NT2/D1 (cell line): ENCODE results near the gene PITRM1.

ENCODE experiments used
- DNase-seq: peaks from one replicate; pipeline ENCODE4 v3.0.0-alpha.2; 2011; ENCODE audit warnings: low read depth, low spot score
- H3K27me3 ChIP-seq: 2 replicates; pipeline ENCODE4 v1.6.0; 2011; ENCODE audit warnings: mild to moderate bottlenecking; ENCODE audit not compliant: insufficient read length, insufficient read depth
- H3K36me3 ChIP-seq: 2 replicates; pipeline ENCODE4 v1.6.1; 2011; ENCODE audit warnings: mild to moderate bottlenecking, low read length, mixed read lengths; ENCODE audit not compliant: insufficient read depth, insufficient read length
- H3K4me1 ChIP-seq: 2 replicates; pipeline ENCODE4 v1.5.1; 2011; ENCODE audit not compliant: insufficient read depth, insufficient read length
- H3K4me3 ChIP-seq: 2 replicates; pipeline ENCODE4 v1.5.1; 2011; ENCODE audit warnings: low read depth; ENCODE audit not compliant: insufficient read length
- H3K9ac ChIP-seq: 2 replicates; pipeline ENCODE4 v1.6.0; 2011; ENCODE audit warnings: low read depth; ENCODE audit not compliant: insufficient read length
- H3K9me3 ChIP-seq: 2 replicates; pipeline ENCODE4 v1.5.1; 2011; ENCODE audit warnings: mild to moderate bottlenecking, low read length; ENCODE audit not compliant: insufficient read depth
- SUZ12 ChIP-seq: IDR thresholded peaks from 2 replicates; pipeline ENCODE4 v1.6.1; 2011; ENCODE audit not compliant: insufficient read length, insufficient read depth; ENCODE audit errors: extremely low read depth
- YY1 ChIP-seq: IDR thresholded peaks from 2 replicates; pipeline ENCODE4 v1.6.1; 2011; ENCODE audit not compliant: insufficient read length, insufficient read depth
- ZNF274 ChIP-seq: IDR thresholded peaks from 2 replicates; pipeline ENCODE4 v1.6.1; 2011; ENCODE audit warnings: mild to moderate bottlenecking, low read depth, low read length

PITRM1 gene

GRCh38 chr10:3215153-3215775 is 42.7 kb upstream of the PITRM1 start:
- H3K9me3 ChIP-seq, result no peaks in the 10 kb centered on the region
- H3K27me3 ChIP-seq, result no peaks in the 10 kb centered on the region
- no peaks in the 10 kb centered on the region for H3K4me1 ChIP-seq
- H3K9ac ChIP-seq, result no peak overlapping the region
- no peaks in the 10 kb centered on the region for H3K36me3 ChIP-seq
- H3K4me3 ChIP-seq, result no peak overlapping the region
- DNase-seq, result no peak
- TF ChIP-seq ZNF274 (no peak), YY1 (no peak), SUZ12 (no peak)

GRCh38 chr10:3213758-3214515 is 41.4 kb upstream of the PITRM1 start:
- no peak overlapping the region for H3K9ac ChIP-seq
- no peaks in the 10 kb centered on the region for H3K36me3 ChIP-seq
- H3K4me1 ChIP-seq, result no peaks in the 10 kb centered on the region
- no peak for TF ChIP-seq YY1
- TF ChIP-seq SUZ12, result no peak
- TF ChIP-seq ZNF274, result no peak
- H3K27me3 ChIP-seq, result no peaks in the 10 kb centered on the region
- H3K4me3 ChIP-seq, result no peak overlapping the region
- no peak for DNase-seq
- H3K9me3 ChIP-seq, result no peaks in the 10 kb centered on the region

- no peaks in the 10 kb centered on the region for H3K9me3 ChIP-seq
- H3K27me3 ChIP-seq, result no peaks in the 10 kb centered on the region
- H3K9ac ChIP-seq, result no peak overlapping the region
- DNase-seq, result no peak
- no peak overlapping the region for H3K4me3 ChIP-seq
- no peaks in the 10 kb centered on the region for H3K36me3 ChIP-seq
- H3K4me1 ChIP-seq, result no peaks in the 10 kb centered on the region
- TF ChIP-seq YY1, result no peak
- no peak for TF ChIP-seq ZNF274
- TF ChIP-seq SUZ12, result no peak
Measured at GRCh38 chr10:3213208-3213607, 40.6 kb upstream of the PITRM1 start.

- Histone ChIP-seq H3K9me3 (no peaks in the 10 kb centered on the region), H3K36me3 (no peaks in the 10 kb centered on the region), H3K27me3 (no peaks in the 10 kb centered on the region), H3K9ac (no peak overlapping the region), H3K4me3 (no peak overlapping the region), H3K4me1 (no peaks in the 10 kb centered on the region)
- TF ChIP-seq SUZ12, result no peak
- DNase-seq, result no peak
Measured at GRCh38 chr10:3210251-3210877, 37.8 kb upstream of the PITRM1 start.

GRCh38 chr10:3208481-3209406 is 36.2 kb upstream of the PITRM1 start:
- H3K9me3 ChIP-seq, result no peaks in the 10 kb centered on the region
- H3K27me3 ChIP-seq, result no peaks in the 10 kb centered on the region
- H3K9ac ChIP-seq, result no peak overlapping the region
- H3K4me3 ChIP-seq, result no peak overlapping the region
- DNase-seq, result no peak
- no peaks in the 10 kb centered on the region for H3K4me1 ChIP-seq
- H3K36me3 ChIP-seq, result no peaks in the 10 kb centered on the region
- no peak for TF ChIP-seq YY1
- TF ChIP-seq SUZ12, result no peak
- TF ChIP-seq ZNF274, result no peak

- Histone ChIP-seq H3K4me1 (no peaks in the 10 kb centered on the region), H3K27me3 (no peaks in the 10 kb centered on the region), H3K36me3 (no peaks in the 10 kb centered on the region), H3K4me3 (no peak overlapping the region), H3K9ac (no peak overlapping the region), H3K9me3 (no peaks in the 10 kb centered on the region)
- TF ChIP-seq ZNF274, result no peak
- TF ChIP-seq SUZ12, result no peak
- TF ChIP-seq YY1, result no peak
- DNase-seq, result no peak
Measured at GRCh38 chr10:3207351-3207750, 34.8 kb upstream of the PITRM1 start.

GRCh38 chr10:3206511-3207157 is 34.1 kb upstream of the PITRM1 start:
- Histone ChIP-seq H3K4me1 (no peaks in the 10 kb centered on the region), H3K9me3 (no peaks in the 10 kb centered on the region), H3K36me3 (no peaks in the 10 kb centered on the region), H3K4me3 (no peak overlapping the region), H3K27me3 (no peaks in the 10 kb centered on the region), H3K9ac (no peak overlapping the region)
- DNase-seq, result no peak
- TF ChIP-seq SUZ12 (no peak), ZNF274 (no peak), YY1 (no peak)
